Mesenchymal stem cell (in vitro differentiated cells and primary cell): ENCODE data around the gene GK2.

Source experiments
- DNase-seq: peaks from one replicate; pipeline ENCODE4 v3.0.0-alpha.2; 2013
- H2AFZ ChIP-seq: one replicate; pipeline ENCODE4 v1.6.1; 2013; ENCODE audit warnings: low read depth, mild to moderate bottlenecking, control low read depth, inconsistent platforms, low read length, moderate library complexity
- H2AK5ac ChIP-seq: 2 replicates; pipeline ENCODE4 v1.6.1; 2013; ENCODE audit warnings: low read length, moderate library complexity, mild to moderate bottlenecking, inconsistent platforms; ENCODE audit not compliant: severe bottlenecking
- H2BK120ac ChIP-seq: one replicate; pipeline ENCODE4 v1.6.1; 2013; ENCODE audit warnings: low read depth, mild to moderate bottlenecking, inconsistent platforms, low read length, moderate library complexity
- H2BK12ac ChIP-seq, 2 experiments: one replicate each; pipeline ENCODE4 v1.6.1; 2013; ENCODE audit warnings: inconsistent platforms in 2 of 2, low read length in 2 of 2, mild to moderate bottlenecking in 2 of 2, moderate library complexity in 2 of 2, control low read depth in 1 of 2
- H2BK15ac ChIP-seq: one replicate; pipeline ENCODE4 v1.6.1; 2013; ENCODE audit warnings: mild to moderate bottlenecking, low read depth, inconsistent platforms; ENCODE audit not compliant: poor library complexity, severe bottlenecking
- H2BK5ac ChIP-seq: 2 replicates; pipeline ENCODE4 v1.6.1; 2013; ENCODE audit warnings: low read depth, mild to moderate bottlenecking, low read length, control low read depth, inconsistent platforms; ENCODE audit not compliant: poor library complexity, severe bottlenecking
- H3K14ac ChIP-seq, 2 experiments: one replicate each; pipeline ENCODE4 v1.6.1; 2013; ENCODE audit warnings: inconsistent platforms in 2 of 2, low read length in 2 of 2, control low read depth in 1 of 2, mild to moderate bottlenecking in 1 of 2, moderate library complexity in 1 of 2
- H3K18ac ChIP-seq, 2 experiments: one replicate each; pipeline ENCODE4 v1.6.1; 2013; ENCODE audit warnings: inconsistent platforms in 2 of 2, low read length in 2 of 2, control low read depth in 1 of 2, low read depth in 1 of 2, mild to moderate bottlenecking in 1 of 2
- H3K23ac ChIP-seq, 2 experiments: one replicate each; pipeline ENCODE4 v1.6.1; 2013; ENCODE audit warnings: inconsistent platforms in 2 of 2, low read length in 2 of 2, mild to moderate bottlenecking in 2 of 2, moderate library complexity in 2 of 2, control low read depth in 1 of 2
- H3K27ac ChIP-seq: 2 replicates; pipeline ENCODE4 v1.5.1; 2013; ENCODE audit warnings: mild to moderate bottlenecking, moderate library complexity, low read length, control low read depth, inconsistent platforms; ENCODE audit not compliant: poor library complexity, severe bottlenecking
- H3K27me3 ChIP-seq, 2 experiments: 2 replicates each; pipeline versions ENCODE4 v1.6.1 to v1.7.0; 2013; ENCODE audit warnings: low read length in 2 of 2, mild to moderate bottlenecking in 2 of 2, moderate library complexity in 2 of 2, control low read depth in 1 of 2, inconsistent platforms in 1 of 2; ENCODE audit not compliant: control insufficient read depth in 1 of 2, insufficient read depth in 1 of 2
- H3K36me3 ChIP-seq, 2 experiments: 2 replicates each; pipeline versions ENCODE4 v1.6.1 to v1.7.0; 2013; ENCODE audit warnings: low read length in 2 of 2, control low read depth in 1 of 2, inconsistent platforms in 1 of 2, low read depth in 1 of 2, mild to moderate bottlenecking in 1 of 2; ENCODE audit not compliant: insufficient read depth in 2 of 2, control insufficient read depth in 1 of 2
- H3K4ac ChIP-seq, 2 experiments: one replicate each; pipeline ENCODE4 v1.6.1; 2013; ENCODE audit warnings: inconsistent platforms in 2 of 2, low read length in 2 of 2, mild to moderate bottlenecking in 2 of 2, moderate library complexity in 2 of 2, control low read depth in 1 of 2, low read depth in 1 of 2
- H3K4me1 ChIP-seq: 2 replicates; pipeline ENCODE4 v1.6.1; 2013; ENCODE audit warnings: low read depth, low read length, control low read depth; ENCODE audit not compliant: control insufficient read depth, insufficient read depth
- H3K4me2 ChIP-seq: 2 replicates; pipeline ENCODE4 v1.6.1; 2013; ENCODE audit warnings: low read length, mild to moderate bottlenecking, inconsistent platforms; ENCODE audit not compliant: poor library complexity, severe bottlenecking
- H3K4me3 ChIP-seq, 2 experiments: 2 replicates each; pipeline versions ENCODE4 v1.5.1 to v1.7.0; 2013; ENCODE audit warnings: low read length in 2 of 2, mild to moderate bottlenecking in 2 of 2, control low read depth in 1 of 2, low read depth in 1 of 2; ENCODE audit not compliant: insufficient read depth in 1 of 2
- H3K79me1 ChIP-seq: replicated peaks from 2 replicates; pipeline ENCODE4 v1.6.1; 2013; ENCODE audit warnings: mild to moderate bottlenecking, control low read depth, low read length, inconsistent platforms; ENCODE audit not compliant: poor library complexity, severe bottlenecking
- H3K9ac ChIP-seq: 2 replicates; pipeline ENCODE4 v1.7.0; 2013; ENCODE audit warnings: mild to moderate bottlenecking, low read length, moderate library complexity
- H3K9me3 ChIP-seq: 2 replicates; pipeline ENCODE4 v1.7.0; 2013; ENCODE audit warnings: mild to moderate bottlenecking, low read length; ENCODE audit not compliant: control insufficient read depth
- H4K8ac ChIP-seq: one replicate; pipeline ENCODE4 v1.6.1; 2013; ENCODE audit warnings: inconsistent platforms, mild to moderate bottlenecking, low read length, moderate library complexity
- H4K91ac ChIP-seq: one replicate; pipeline ENCODE4 v1.6.1; 2013; ENCODE audit warnings: mild to moderate bottlenecking, low read length, inconsistent platforms
- WGBS: methylation state at CpG from one replicate; pipeline ENCODE4 v1.1.7; 2013; ENCODE audit warnings: mixed read lengths; 5-methylcytosine and 5-hydroxymethylcytosine counted together

Gene GK2

DNA sequence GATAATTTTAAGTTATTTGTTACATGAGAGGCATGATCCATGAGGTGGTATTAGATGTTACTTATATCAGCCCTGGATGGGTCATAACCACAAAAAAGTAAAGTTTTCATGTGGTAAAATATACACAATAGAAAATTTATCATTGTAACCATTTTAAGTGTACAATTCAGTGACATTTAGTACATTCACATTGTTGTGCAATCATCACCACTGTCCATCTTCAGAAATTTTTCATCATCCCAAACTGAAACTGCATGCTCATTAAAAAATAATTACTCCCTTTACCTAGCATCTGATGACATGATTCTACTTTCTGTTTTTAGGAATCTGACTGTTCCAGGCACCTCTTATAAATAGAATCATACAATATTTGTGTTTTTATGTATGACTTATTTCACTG is 11.2 kb downstream of the GK2 start:
- Histone ChIP-seq H3K23ac (no peak overlapping the region), H3K4me1 (no peaks in the 10 kb centered on the region), H2BK120ac (no peak overlapping the region), H4K91ac (no peak overlapping the region), H2BK15ac (no peak overlapping the region), H4K8ac (no peak overlapping the region), H3K27ac (no peak overlapping the region), H3K4me2 (no peak overlapping the region), H3K18ac (no peak overlapping the region), H3K4me3 (no peak overlapping the region), H3K9ac (no peak overlapping the region), H2AFZ (no peak overlapping the region), H3K9me3 (no peaks in the 10 kb centered on the region), H3K14ac (no peak overlapping the region), H3K36me3 (no peaks in the 10 kb centered on the region), H2AK5ac (no peak overlapping the region), H3K27me3 (no peaks in the 10 kb centered on the region), H2BK5ac (no peak overlapping the region), H2BK12ac (no peak overlapping the region), H3K79me1 (no peaks in the 10 kb centered on the region), H3K4ac (no peak overlapping the region)
- DNase-seq: no peak

DNA sequence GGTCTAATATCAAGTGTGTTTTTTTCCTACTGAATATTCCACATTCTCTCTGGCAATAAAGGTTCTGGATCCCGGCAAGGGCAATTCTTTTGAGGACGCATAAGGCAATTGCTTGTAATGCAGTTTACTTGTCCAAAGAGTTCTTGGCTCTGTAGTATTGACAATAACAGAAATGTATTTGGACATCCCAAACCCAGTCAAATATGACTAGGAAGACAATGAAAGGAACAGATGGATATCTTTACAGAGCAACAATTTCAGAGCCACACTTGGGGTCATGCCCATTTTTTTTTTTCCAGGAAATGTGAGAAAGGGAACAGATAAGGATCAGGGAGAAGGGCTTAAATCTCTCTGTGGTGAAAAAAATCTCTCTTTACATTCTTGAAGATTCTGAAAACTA is 12.2 kb downstream of the GK2 start:
- Histone ChIP-seq H3K4me1 (no peaks in the 10 kb centered on the region), H3K27me3 (no peaks in the 10 kb centered on the region), H3K18ac (no peak overlapping the region), H3K23ac (no peak overlapping the region), H2BK15ac (no peak overlapping the region), H3K36me3 (no peaks in the 10 kb centered on the region), H3K4me3 (no peak overlapping the region), H3K9ac (no peak overlapping the region), H2BK5ac (no peak overlapping the region), H2BK120ac (no peak overlapping the region), H4K91ac (no peak overlapping the region), H2BK12ac (no peak overlapping the region), H3K9me3 (no peaks in the 10 kb centered on the region), H3K14ac (no peak overlapping the region), H3K4ac (no peak overlapping the region), H3K27ac (no peak overlapping the region), H2AFZ (no peak overlapping the region), H4K8ac (no peak overlapping the region), H3K4me2 (no peak overlapping the region), H3K79me1 (no peaks in the 10 kb centered on the region), H2AK5ac (no peak overlapping the region)
- DNase-seq: no peak
- WGBS: 84% methylated on average over 2 of the region's 2 CpGs

DNA sequence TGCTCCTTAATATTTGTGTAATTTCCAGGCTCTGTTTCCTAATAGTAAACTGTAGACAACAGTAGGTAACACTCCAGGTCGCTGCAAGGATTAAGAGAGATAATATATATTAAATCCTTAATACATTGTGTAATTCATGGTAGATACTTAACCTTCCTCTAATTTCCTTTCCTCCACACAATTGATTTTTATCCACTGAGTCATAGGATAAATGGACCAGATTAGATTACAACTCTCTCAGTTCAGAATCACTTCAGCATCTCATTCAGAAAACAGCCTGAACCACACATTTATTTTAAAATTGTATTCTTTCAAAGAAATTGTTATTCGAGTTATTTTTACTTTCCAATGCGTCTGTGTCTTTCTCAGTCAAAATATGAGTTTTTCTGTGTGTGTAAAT is 17.1 kb downstream of the GK2 start:
- Histone ChIP-seq H2BK5ac (no peak overlapping the region), H4K8ac (no peak overlapping the region), H2BK12ac (no peak overlapping the region), H2AFZ (no peak overlapping the region), H4K91ac (no peak overlapping the region), H3K4me2 (no peak overlapping the region), H2BK120ac (no peak overlapping the region), H3K4me1 (no peaks in the 10 kb centered on the region), H2BK15ac (no peak overlapping the region), H3K4me3 (no peak overlapping the region), H3K4ac (no peak overlapping the region), H3K9ac (no peak overlapping the region), H3K14ac (no peak overlapping the region), H3K9me3 (no peaks in the 10 kb centered on the region), H3K27me3 (no peaks in the 10 kb centered on the region), H3K23ac (no peak overlapping the region), H3K36me3 (no peaks in the 10 kb centered on the region), H3K79me1 (no peaks in the 10 kb centered on the region), H2AK5ac (no peak overlapping the region), H3K18ac (no peak overlapping the region), H3K27ac (no peak overlapping the region)
- no peak for DNase-seq
- no CpG with 5 or more reads among the region's 3 CpGs for WGBS

DNA sequence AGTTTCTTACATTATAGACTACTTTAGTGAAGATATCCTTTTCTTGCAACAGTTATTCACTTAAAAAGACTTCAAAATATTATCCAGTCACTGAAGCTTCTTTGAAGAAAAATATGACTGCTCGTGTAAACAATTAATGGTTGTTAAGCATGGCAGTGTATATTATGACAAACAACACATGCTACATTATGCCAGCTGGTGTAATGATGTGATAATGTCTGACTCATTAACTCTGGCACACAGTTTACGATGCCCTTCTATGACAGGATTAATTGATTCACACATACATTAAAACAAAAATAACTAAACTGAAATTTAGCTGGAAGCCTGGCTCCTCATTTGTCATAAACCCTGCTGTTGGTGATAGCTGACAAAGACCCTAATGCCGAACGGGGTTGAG is 22.4 kb downstream of the GK2 start:
- Histone ChIP-seq H3K4ac (no peak overlapping the region), H3K23ac (no peak overlapping the region), H3K9me3 (no peaks in the 10 kb centered on the region), H3K14ac (no peak overlapping the region), H3K36me3 (no peaks in the 10 kb centered on the region), H2BK12ac (no peak overlapping the region), H2BK120ac (no peak overlapping the region), H3K79me1 (no peaks in the 10 kb centered on the region), H3K18ac (no peak overlapping the region), H3K4me1 (no peaks in the 10 kb centered on the region), H2BK5ac (no peak overlapping the region), H3K4me2 (no peak overlapping the region), H3K27ac (no peak overlapping the region), H3K9ac (no peak overlapping the region), H3K27me3 (no peaks in the 10 kb centered on the region), H2AK5ac (no peak overlapping the region), H4K8ac (no peak overlapping the region), H3K4me3 (no peak overlapping the region), H2BK15ac (no peak overlapping the region), H4K91ac (no peak overlapping the region), H2AFZ (no peak overlapping the region)
- no peak for DNase-seq
- 72% methylated on average over 3 of the region's 4 CpGs for WGBS
